SK-N-SH treated with all-trans-retinoic acid at 6 μM for 48 hours (cell line): ENCODE measurements around the gene IL11RA.

Source experiments
- ARNTL ChIP-seq: fragments of 450-650 bp; formaldehyde crosslinking; IDR thresholded peaks from 2 replicates; pipeline ENCODE4 v1.5.0; 2020; ENCODE audit warnings: low read depth, mild to moderate bottlenecking, moderate library complexity, borderline replicate concordance
- CSRNP3 ChIP-seq: fragments of 250-450 bp; sonication (Bioruptor Pico); IDR thresholded peaks from 2 replicates; pipeline ENCODE4 v1.5.1; 2021; ENCODE audit warnings: mild to moderate bottlenecking, moderate library complexity
- GLIS3 ChIP-seq: fragments of 250-450 bp; sonication (Bioruptor Pico); IDR thresholded peaks from 2 replicates; pipeline ENCODE4 v1.5.0; 2020; ENCODE audit warnings: mild to moderate bottlenecking, moderate library complexity
- ISL1 ChIP-seq: fragments of 250-450 bp; sonication (Bioruptor Pico); IDR thresholded peaks from 2 replicates; pipeline ENCODE4 v2.1.2; 2022; ENCODE audit warnings: mild to moderate bottlenecking, moderate library complexity
- POU6F1 ChIP-seq: fragments of 250-450 bp; sonication (Bioruptor Pico); IDR thresholded peaks from 2 replicates; pipeline ENCODE4 v1.8.0; 2021; ENCODE audit warnings: low read depth, mild to moderate bottlenecking, moderate library complexity, borderline replicate concordance
- PPARA ChIP-seq: fragments of 250-450 bp; sonication (Bioruptor Pico); IDR thresholded peaks from 2 replicates; pipeline ENCODE4 v1.5.0; 2020; ENCODE audit warnings: mild to moderate bottlenecking, borderline replicate concordance
- ZFP3 ChIP-seq: fragments of 250-450 bp; sonication (Bioruptor Pico); IDR thresholded peaks from 2 replicates; pipeline ENCODE4 v1.5.0; 2020; ENCODE audit warnings: mild to moderate bottlenecking, moderate library complexity
- ZFP30 ChIP-seq: fragments of 450-650 bp; formaldehyde crosslinking; IDR thresholded peaks from 2 replicates; pipeline ENCODE4 v1.5.0; 2022; ENCODE audit warnings: mild to moderate bottlenecking, moderate library complexity
- ZNF8 ChIP-seq: fragments of 450-650 bp; formaldehyde crosslinking; IDR thresholded peaks from 2 replicates; pipeline ENCODE4 v1.5.0; 2020; ENCODE audit warnings: mild to moderate bottlenecking, moderate library complexity
- TF ChIP-seq, protein P1 (sequence below): fragments of 250-450 bp; sonication (Bioruptor Pico); IDR thresholded peaks from 2 replicates; pipeline ENCODE4 v1.5.1; 2020; ENCODE audit warnings: low read depth, mild to moderate bottlenecking, moderate library complexity

DNA sequence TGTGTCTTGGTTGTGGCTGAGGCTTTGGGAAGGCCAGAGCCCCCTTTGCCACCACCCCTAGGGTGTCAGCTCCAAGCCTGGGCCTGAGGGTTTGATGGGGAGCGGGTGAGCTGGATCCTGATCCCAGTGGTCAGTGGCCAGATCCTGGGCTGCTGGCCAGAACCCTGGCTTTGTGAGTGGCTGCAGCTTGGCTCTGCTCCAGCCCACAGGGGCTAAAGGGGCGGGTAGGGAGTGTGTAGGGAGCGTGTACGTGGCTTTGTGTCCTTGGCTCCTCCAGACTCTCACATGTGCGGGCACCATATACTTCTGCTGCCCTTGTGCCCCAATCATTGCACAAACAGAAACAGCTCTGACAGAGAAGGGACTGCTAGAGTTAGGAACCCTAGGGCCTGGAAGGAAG is 1.2 kb upstream of the IL11RA start:
- TF ChIP-seq PPARA (CRISPR knock-in tag) (no peak), ZNF8 (no peak), CSRNP3 (CRISPR knock-in tag) (no peak), GLIS3 (CRISPR knock-in tag) (no peak), ZFP30 (no peak), ISL1 (CRISPR knock-in tag) (no peak), ARNTL (CRISPR knock-in tag) (no peak), ZFP3 (no peak), POU6F1 (CRISPR knock-in tag) (no peak)
- TF ChIP-seq, protein P1, sequence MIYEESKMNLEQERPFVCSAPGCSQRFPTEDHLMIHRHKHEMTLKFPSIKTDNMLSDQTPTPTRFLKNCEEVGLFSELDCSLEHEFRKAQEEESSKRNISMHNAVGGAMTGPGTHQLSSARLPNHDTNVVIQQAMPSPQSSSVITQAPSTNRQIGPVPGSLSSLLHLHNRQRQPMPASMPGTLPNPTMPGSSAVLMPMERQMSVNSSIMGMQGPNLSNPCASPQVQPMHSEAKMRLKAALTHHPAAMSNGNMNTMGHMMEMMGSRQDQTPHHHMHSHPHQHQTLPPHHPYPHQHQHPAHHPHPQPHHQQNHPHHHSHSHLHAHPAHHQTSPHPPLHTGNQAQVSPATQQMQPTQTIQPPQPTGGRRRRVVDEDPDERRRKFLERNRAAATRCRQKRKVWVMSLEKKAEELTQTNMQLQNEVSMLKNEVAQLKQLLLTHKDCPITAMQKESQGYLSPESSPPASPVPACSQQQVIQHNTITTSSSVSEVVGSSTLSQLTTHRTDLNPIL: no peak
